GM12873 (cell line): ENCODE data around the gene ACTL10.

Source experiments
- CTCF ChIP-seq: IDR thresholded peaks from 2 replicates; pipeline ENCODE4 v1.5.1; 2012; ENCODE audit warnings: low read depth, mild to moderate bottlenecking, moderate library complexity, low read length, control low read depth; ENCODE audit not compliant: insufficient read depth; ENCODE audit errors: missing control alignments

The ACTL10 gene

GRCh38 chr20:33688938-33689424 is 22.2 kb downstream of the ACTL10 start:
- TF ChIP-seq CTCF = no peak

- TF ChIP-seq CTCF = no peak
Observed at GRCh38 chr20:33689493-33689892, 22.8 kb downstream of the ACTL10 start.

- no peak for TF ChIP-seq CTCF
Observed at GRCh38 chr20:33689973-33690372, 23.2 kb downstream of the ACTL10 start.

GRCh38 chr20:33693289-33693688 is 26.5 kb downstream of the ACTL10 start:
- no peak for TF ChIP-seq CTCF

GRCh38 chr20:33693741-33694638 is 27.2 kb downstream of the ACTL10 start:
- TF ChIP-seq CTCF = no peak

- TF ChIP-seq CTCF = no peak
Observed at GRCh38 chr20:33694639-33695012, 27.9 kb downstream of the ACTL10 start.

- no peak for TF ChIP-seq CTCF
Observed at GRCh38 chr20:33696448-33696847, 29.7 kb downstream of the ACTL10 start.
